Effector memory CD8-positive, alpha-beta T cell (primary cell): Measurements from ENCODE around the gene MOCS2.

ENCODE experiments used
- ATAC-seq: fragments of 150-1000 bp; cut with Tn5 transposase; replicated peaks from 2 replicates; pipeline ENCODE4 v1.10.0; 2021; ENCODE audit warnings: mild to moderate bottlenecking, moderate library complexity
- DNase-seq, 3 experiments: peaks; one replicate each; pipeline ENCODE4 v3.0.0; 2021
- H3K27ac Mint-ChIP-seq, 2 donors: one replicate each; pipeline ENCODE4 v1.8.0; 2022; ENCODE audit warnings: mild to moderate bottlenecking in 2 of 2, mixed read lengths in 2 of 2, moderate library complexity in 2 of 2
- H3K27me3 Mint-ChIP-seq, 2 donors: one replicate each; pipeline ENCODE4 v1.8.0; 2022; ENCODE audit warnings: mixed read lengths in 2 of 2
- H3K36me3 Mint-ChIP-seq: one replicate; pipeline ENCODE4 v1.8.0; 2022; ENCODE audit warnings: mild to moderate bottlenecking, moderate library complexity, mixed read lengths; ENCODE audit not compliant: insufficient read depth
- H3K4me1 Mint-ChIP-seq, 2 donors: one replicate each; pipeline ENCODE4 v1.8.0; 2022; ENCODE audit warnings: low read depth in 2 of 2, mixed read lengths in 2 of 2
- H3K4me3 Mint-ChIP-seq, 2 donors: one replicate each; pipeline ENCODE4 v1.8.0; 2022; ENCODE audit warnings: mild to moderate bottlenecking in 2 of 2, mixed read lengths in 2 of 2, moderate library complexity in 2 of 2
- H3K9me3 Mint-ChIP-seq, 2 donors: one replicate each; pipeline ENCODE4 v1.8.0; 2022; ENCODE audit warnings: mixed read lengths in 2 of 2

The MOCS2 gene

DNA sequence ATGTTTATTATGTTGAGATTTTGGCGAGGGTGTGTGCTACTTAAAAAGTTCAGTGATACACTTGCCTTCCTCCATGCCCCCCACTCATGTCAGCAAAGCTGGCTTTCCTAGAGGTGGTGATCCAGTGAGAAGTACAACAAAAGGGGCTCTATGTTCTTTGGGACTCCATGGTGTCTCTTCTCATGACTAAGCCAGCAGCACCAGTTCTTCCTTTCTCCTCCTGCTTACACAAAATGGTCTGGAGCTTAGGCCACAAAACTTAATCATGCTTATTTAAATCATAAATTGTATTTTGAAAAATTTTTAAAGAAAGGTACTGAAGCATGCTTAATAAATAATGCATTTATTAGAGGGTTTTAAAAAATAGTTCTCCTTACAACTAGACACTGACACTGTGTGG, 22.4 kb downstream of the MOCS2 start:
- ATAC-seq (no peak), DNase-seq (no peak)
- H3K27ac Mint-ChIP-seq = no peak overlapping the region
- peaks cover 0 to 8% of the 10 kb centered on the region in 2 donors for H3K4me1 Mint-ChIP-seq
- peaks cover 7 to 26% of the 10 kb centered on the region in 2 donors for H3K27me3 Mint-ChIP-seq
- H3K4me3 Mint-ChIP-seq = no peak overlapping the region
- H3K9me3 Mint-ChIP-seq = no peaks in the 10 kb centered on the region
- H3K36me3 Mint-ChIP-seq = no peaks in the 10 kb centered on the region

DNA sequence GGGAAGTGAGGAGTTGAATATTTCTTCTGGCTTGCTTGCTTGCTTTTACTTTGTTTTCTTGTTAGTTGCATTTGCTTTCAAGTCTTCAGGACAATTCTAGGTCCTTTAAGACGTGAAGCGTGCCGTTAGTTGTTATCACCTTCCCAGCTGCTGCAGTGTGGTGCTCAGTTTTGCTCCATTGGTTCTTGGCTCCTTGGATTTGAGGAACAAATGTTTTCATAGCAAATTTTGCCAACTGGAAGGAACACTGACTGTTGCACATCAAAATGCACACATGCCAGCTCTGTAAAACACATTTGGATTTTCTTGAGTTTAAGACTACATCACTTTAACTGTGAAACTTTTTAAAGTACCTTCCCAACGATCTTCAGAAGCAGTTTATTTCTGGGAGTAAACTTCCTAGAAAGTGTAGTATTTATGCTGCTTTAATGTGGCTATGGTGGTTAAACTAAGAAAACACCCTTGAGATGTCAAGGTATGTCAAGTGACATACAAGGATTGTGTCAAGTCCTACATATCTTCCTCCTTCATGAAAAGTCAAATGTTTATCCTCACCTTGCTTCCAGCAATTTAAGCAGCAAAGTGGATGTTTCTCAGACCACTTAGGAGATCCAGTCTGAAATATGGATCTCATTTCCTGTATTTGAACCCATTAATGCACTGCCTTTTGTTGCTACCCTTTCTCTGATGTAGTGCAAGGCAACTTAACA, 24.9 kb downstream of the MOCS2 start:
- H3K27me3 Mint-ChIP-seq = peaks cover 10 to 28% of the 10 kb centered on the region in 2 donors
- H3K27ac Mint-ChIP-seq = no peak overlapping the region
- no peaks in the 10 kb centered on the region for H3K9me3 Mint-ChIP-seq

DNA sequence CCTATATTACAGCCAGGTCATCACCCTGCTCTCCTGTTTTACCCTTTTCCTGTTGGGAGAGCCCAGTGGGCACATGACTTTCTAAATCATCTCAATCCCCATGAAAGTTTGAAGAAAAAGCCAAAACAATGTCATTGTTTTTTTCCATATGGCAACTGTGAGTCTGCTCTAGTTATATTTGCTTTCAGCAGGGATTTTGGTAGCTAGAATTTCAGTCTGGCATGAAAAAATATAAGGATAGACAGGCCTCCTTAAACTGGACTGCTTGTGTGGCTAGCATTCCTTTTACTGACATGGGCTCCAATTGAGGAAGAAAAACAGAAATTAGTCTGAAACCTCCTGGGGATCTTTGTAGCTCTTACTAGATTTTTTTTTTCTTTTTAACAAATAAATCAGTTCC, 25.6 kb downstream of the MOCS2 start:
- no peak overlapping the region for H3K4me3 Mint-ChIP-seq
- no peaks in the 10 kb centered on the region for H3K9me3 Mint-ChIP-seq
- H3K27me3 Mint-ChIP-seq = peaks cover 10 to 28% of the 10 kb centered on the region in 2 donors
- H3K27ac Mint-ChIP-seq = no peak overlapping the region
- H3K4me1 Mint-ChIP-seq = peaks cover 0 to 4% of the 10 kb centered on the region in 2 donors
- no peaks in the 10 kb centered on the region for H3K36me3 Mint-ChIP-seq
- ATAC-seq (no peak), DNase-seq (no peak)

More for the DNA sequence above, 24.9 kb downstream of the MOCS2 start:
- Mint-ChIP-seq H3K36me3 (no peaks in the 10 kb centered on the region), H3K4me3 (no peak overlapping the region), H3K4me1 (peaks cover 0 to 8% of the 10 kb centered on the region in 2 donors)
- no peak for DNase-seq
- ATAC-seq = no peak

DNA sequence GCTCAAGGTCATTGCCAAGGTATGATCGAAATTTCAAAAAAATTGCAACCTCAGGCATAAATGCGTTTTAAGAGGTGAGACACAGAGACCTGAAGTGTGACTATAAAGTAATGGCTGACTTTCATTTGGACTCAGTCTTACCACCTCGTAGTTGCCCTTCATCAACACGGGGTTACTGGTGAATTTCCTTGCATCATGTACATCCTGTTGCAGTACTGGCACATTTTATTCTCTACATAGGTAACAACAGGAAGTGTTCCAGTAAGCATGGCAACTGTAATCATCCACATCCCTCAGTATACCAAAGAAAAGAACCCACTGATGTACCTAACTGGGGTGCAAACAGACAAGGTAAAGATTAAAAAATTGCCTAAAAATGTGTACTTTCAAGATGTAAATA, 29.3 kb downstream of the MOCS2 start:
- Mint-ChIP-seq H3K27ac (no peak overlapping the region), H3K4me1 (peaks cover 0 to 4% of the 10 kb centered on the region in 2 donors), H3K9me3 (no peaks in the 10 kb centered on the region), H3K36me3 (no peaks in the 10 kb centered on the region), H3K4me3 (no peak overlapping the region), H3K27me3 (peaks cover 21 to 28% of the 10 kb centered on the region in 2 donors)
- ATAC-seq (no peak), DNase-seq (no peak)

DNA sequence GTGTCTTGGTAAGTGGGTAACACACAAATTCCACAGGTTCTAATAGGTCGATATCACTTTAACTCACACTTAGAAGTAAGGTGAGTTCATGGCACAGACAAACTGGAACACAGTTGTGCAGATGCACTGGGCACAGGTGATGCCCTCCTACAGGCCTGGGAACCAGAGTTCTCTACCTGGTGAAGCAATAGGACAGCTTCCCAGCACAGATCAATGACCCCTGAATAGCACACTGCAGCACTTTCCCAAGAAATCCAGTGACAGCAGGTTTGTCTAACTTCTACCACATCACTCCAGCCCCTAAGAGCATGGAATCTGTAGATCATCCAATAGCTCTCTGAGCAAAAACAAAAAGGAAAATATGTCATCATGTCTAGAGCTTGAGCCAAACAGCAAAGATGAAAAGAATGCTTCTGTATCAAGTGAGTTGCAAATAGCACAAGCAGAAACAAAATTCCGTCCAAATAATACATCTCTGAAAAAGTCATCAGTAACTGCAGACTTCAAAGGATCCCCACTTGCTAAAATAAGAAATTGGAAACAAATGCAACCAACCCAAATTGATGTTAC, 33.5 kb downstream of the MOCS2 start:
- ATAC-seq = no peak
- Mint-ChIP-seq H3K4me3 (no peak overlapping the region), H3K4me1 (no peaks in the 10 kb centered on the region), H3K9me3 (no peaks in the 10 kb centered on the region), H3K36me3 (no peaks in the 10 kb centered on the region), H3K27ac (no peak overlapping the region), H3K27me3 (peaks cover 10 to 17% of the 10 kb centered on the region in 2 donors)
- no peak for DNase-seq

DNA sequence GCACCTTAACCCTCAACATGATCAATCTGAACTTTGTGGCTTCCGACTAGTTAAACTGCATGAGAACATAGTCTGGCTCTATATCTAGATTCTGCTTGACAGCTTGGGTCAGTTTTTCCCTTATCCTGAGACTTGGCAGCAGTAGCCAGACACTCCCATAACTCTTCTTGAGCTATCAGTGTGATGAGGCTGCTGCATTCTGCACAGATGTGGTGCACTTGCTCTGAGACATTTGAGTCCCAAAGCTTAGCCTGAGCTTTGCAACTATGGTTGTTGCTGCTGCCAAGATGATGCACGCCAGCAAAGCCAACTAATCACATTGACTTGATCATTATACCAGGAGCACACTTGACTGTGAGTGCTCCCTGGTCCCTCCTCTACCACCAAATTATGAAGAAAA, 36.2 kb downstream of the MOCS2 start:
- DNase-seq (no peak), ATAC-seq (no peak)
- H3K9me3 Mint-ChIP-seq = no peaks in the 10 kb centered on the region
- no peak overlapping the region for H3K27ac Mint-ChIP-seq
- peaks cover 10 to 17% of the 10 kb centered on the region in 2 donors for H3K27me3 Mint-ChIP-seq
- no peak overlapping the region for H3K4me3 Mint-ChIP-seq
- H3K36me3 Mint-ChIP-seq = no peaks in the 10 kb centered on the region
- H3K4me1 Mint-ChIP-seq = no peaks in the 10 kb centered on the region

DNA sequence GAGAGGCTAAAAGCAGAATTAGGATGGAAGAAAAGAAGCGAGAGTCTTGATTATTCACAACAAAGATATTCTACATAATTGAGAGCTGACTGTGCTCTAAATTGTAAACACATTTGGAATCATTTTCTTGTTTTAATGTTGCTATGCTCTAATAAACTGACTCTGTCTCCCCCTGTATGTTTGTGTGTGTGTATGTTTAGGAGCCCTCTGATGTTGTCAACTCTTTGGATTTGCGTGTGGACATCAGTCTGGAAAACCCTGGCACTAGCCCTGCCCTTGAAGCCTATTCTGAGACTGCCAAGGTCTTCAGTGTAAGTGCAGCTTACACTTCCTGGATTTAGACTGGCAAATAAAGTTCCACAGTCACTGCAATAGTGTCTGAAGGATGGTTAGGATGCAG, 37.8 kb downstream of the MOCS2 start:
- no peaks in the 10 kb centered on the region for H3K4me1 Mint-ChIP-seq
- DNase-seq (no peak), ATAC-seq (no peak)
- no peaks in the 10 kb centered on the region for H3K9me3 Mint-ChIP-seq
- H3K36me3 Mint-ChIP-seq = no peaks in the 10 kb centered on the region
- H3K27ac Mint-ChIP-seq = no peak overlapping the region
- H3K4me3 Mint-ChIP-seq = no peak overlapping the region
- H3K27me3 Mint-ChIP-seq = peaks cover 10 to 13% of the 10 kb centered on the region in 2 donors

DNA sequence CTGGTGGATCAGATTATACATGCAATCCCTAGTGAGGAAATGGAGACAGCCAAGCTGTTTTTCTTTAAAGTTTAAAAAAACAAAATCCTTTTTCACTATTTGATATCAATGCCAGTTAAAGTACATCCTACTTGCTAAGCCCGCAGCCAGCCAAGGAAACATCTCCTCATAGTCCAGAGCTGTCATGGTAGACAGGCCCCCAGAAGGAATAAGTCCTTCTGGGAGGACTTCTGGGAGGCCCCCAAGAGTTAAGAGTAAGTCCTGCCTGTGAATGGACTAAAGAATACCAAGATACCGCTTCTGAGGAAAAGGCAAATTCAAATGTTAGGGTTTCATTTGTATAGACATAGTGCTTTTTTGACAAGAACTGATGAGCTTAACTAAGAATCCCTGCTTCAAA, 38.3 kb downstream of the MOCS2 start:
- Mint-ChIP-seq H3K4me3 (no peak overlapping the region), H3K36me3 (no peaks in the 10 kb centered on the region), H3K9me3 (no peaks in the 10 kb centered on the region), H3K4me1 (no peaks in the 10 kb centered on the region), H3K27ac (no peak overlapping the region), H3K27me3 (peaks cover 10 to 11% of the 10 kb centered on the region in 2 donors)
- DNase-seq (no peak), ATAC-seq (no peak)

DNA sequence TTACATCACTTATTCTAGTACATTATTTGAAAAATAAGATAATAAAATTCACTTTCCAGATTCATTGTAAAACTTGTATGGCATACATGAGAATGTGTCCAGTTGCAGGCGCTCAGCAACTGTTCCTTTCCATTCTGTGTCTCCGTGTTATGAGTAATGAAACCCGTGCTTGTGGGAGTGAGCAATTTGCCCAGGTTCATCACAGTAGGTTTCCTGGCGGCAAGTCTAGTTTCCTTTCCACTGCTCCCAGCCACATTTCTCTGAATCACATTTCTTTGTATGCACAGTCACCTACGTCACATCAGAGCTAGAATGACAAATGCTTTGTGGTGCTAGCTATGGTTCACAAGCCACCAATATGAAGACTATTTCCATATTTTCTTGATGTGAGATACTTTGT, 39.9 kb downstream of the MOCS2 start:
- Mint-ChIP-seq H3K27ac (no peak overlapping the region), H3K27me3 (peaks cover 7 to 10% of the 10 kb centered on the region in 2 donors), H3K4me3 (no peak overlapping the region), H3K9me3 (no peaks in the 10 kb centered on the region), H3K36me3 (no peaks in the 10 kb centered on the region), H3K4me1 (no peaks in the 10 kb centered on the region)
- ATAC-seq = no peak
- no peak for DNase-seq

DNA sequence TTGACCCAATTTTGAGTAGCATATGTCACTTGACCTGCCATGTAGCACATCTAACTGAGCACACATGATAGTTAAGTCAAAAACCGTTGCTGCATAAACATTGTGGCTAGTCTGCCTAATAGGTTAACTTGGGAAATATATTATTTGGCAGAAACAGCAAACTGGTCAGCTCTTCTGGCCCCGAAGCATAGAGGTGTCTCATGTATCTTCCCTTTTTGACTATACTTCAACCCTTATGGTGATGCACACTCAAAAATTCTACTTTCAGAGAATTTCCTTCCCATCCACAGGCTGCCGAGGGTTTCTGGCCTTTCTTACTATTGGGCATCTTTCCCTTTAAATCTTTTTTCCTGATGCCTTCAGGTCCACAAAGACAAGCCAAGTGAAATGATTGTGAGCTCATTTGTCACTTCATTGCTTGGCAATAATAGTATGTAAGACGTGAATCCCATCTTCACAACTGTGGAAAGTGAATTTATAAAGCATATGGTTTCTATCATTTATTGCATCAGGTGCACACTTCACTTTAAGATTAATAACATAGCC, 41.2 kb downstream of the MOCS2 start:
- H3K36me3 Mint-ChIP-seq = no peaks in the 10 kb centered on the region
- no peak overlapping the region for H3K27ac Mint-ChIP-seq
- peaks cover 5 to 7% of the 10 kb centered on the region in 2 donors for H3K27me3 Mint-ChIP-seq
- H3K4me1 Mint-ChIP-seq = no peaks in the 10 kb centered on the region
- no peak for ATAC-seq
- H3K4me3 Mint-ChIP-seq = no peak overlapping the region
- H3K9me3 Mint-ChIP-seq = no peaks in the 10 kb centered on the region
- DNase-seq = no peak

DNA sequence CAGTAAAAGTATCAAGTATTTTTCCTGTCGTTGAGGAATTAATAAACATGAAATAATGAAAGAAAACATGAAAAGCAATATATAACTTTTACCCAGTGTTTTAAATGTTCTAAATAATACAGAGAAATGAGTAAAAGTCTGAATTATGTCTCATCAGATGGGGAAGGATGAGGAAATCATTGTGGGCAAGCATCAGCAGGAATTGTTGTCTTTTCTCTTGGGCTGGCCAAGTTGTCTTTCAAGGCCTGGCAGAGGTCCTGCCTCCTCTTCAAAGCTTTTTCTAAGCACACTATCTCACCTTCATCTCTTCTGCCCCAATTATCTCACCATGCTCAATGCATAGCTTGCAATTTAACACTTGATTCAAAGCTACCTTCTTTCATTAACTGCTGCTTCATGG, 41.9 kb downstream of the MOCS2 start:
- Mint-ChIP-seq H3K4me1 (no peaks in the 10 kb centered on the region), H3K27me3 (peaks cover 0 to 2% of the 10 kb centered on the region in 2 donors), H3K36me3 (no peaks in the 10 kb centered on the region), H3K4me3 (no peak overlapping the region), H3K27ac (no peak overlapping the region), H3K9me3 (no peaks in the 10 kb centered on the region)
- DNase-seq (no peak), ATAC-seq (no peak)

DNA sequence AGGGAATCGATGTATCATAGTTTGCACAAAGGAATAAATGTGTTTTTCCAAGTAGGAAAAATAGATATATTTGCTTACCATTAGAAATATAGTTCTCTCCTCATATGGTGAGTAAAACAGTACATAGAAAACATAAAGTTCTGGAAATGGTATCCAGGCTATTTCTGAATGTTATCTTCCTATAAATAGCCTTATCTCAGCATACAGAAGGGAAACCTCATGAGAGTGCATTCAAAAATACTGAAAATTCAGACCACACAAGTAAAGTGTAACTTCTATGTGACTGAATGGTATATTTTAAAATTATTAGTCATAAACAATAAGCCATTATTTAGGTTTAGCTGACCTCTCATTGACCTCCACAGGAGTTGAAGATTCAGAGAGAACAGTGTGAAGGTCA, 43.5 kb downstream of the MOCS2 start:
- Mint-ChIP-seq H3K27me3 (peaks cover 0 to 9% of the 10 kb centered on the region in 2 donors), H3K9me3 (no peaks in the 10 kb centered on the region), H3K27ac (no peak overlapping the region), H3K4me3 (no peak overlapping the region), H3K36me3 (no peaks in the 10 kb centered on the region), H3K4me1 (no peaks in the 10 kb centered on the region)
- DNase-seq (no peak), ATAC-seq (no peak)

DNA sequence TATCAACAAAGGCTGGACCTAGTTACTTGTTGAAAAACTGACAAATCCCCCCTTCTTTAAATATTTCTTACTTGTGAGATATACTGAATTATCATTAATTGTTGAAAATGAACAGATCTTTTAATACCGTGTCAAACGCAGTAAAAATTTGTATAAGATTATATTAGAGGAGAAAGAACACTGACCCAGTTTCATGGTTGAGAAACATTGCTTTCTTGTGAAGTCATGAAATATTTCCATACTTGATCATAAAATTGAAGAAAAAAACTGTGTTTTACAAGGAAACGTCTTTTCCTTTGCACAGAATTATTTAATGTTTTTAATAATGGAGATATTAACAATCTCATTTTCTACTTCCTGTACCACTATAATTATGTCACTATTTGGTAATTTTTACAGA, 45.8 kb downstream of the MOCS2 start:
- no peaks in the 10 kb centered on the region for H3K4me1 Mint-ChIP-seq
- no peaks in the 10 kb centered on the region for H3K9me3 Mint-ChIP-seq
- no peak overlapping the region for H3K4me3 Mint-ChIP-seq
- no peak for ATAC-seq
- no peak for DNase-seq
- H3K27me3 Mint-ChIP-seq = peaks cover 8 to 16% of the 10 kb centered on the region in 2 donors
- no peak overlapping the region for H3K27ac Mint-ChIP-seq
- no peaks in the 10 kb centered on the region for H3K36me3 Mint-ChIP-seq

DNA sequence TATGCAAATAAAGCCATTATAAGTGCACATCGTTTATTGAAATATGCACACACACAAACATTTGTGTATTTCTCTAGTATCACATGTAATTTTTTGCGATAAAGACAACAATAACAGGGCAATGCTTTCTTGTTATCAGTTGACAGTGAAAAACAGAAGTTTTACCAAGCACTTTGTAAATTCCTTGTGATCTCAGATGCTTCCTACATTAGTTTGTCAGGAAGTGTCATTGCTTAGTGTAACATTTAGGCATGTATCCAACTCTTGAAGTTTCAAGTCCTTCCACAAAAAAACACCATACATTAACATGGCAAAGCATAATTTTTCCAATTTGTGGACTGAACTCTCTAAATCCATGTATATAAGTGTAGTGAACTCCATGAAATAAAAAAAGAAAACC, 46.4 kb downstream of the MOCS2 start:
- Mint-ChIP-seq H3K36me3 (no peaks in the 10 kb centered on the region), H3K27ac (no peak overlapping the region), H3K27me3 (peaks cover 14 to 22% of the 10 kb centered on the region in 2 donors), H3K9me3 (no peaks in the 10 kb centered on the region), H3K4me1 (no peaks in the 10 kb centered on the region), H3K4me3 (no peak overlapping the region)
- DNase-seq (no peak), ATAC-seq (no peak)
